DOHH2 (cell line): ENCODE measurements around the gene STRA8.

ENCODE experiments used
- EZH2phosphoT487 ChIP-seq: fragments of 200-600 bp; sonication (generic); IDR thresholded peaks from 2 replicates; pipeline ENCODE4 v1.6.1; 2017; ENCODE audit warnings: borderline replicate concordance, mild to moderate bottlenecking, antibody characterized with exemption, low read length, moderate library complexity, mixed read lengths
- TF ChIP-seq, protein P1 (sequence below): fragments of 200-600 bp; sonication (generic); IDR thresholded peaks from one replicate; pipeline ENCODE4 v1.5.1; 2014; ENCODE audit warnings: antibody characterized with exemption, mild to moderate bottlenecking, low read depth, low read length; ENCODE audit not compliant: poor library complexity, severe bottlenecking

DNA sequence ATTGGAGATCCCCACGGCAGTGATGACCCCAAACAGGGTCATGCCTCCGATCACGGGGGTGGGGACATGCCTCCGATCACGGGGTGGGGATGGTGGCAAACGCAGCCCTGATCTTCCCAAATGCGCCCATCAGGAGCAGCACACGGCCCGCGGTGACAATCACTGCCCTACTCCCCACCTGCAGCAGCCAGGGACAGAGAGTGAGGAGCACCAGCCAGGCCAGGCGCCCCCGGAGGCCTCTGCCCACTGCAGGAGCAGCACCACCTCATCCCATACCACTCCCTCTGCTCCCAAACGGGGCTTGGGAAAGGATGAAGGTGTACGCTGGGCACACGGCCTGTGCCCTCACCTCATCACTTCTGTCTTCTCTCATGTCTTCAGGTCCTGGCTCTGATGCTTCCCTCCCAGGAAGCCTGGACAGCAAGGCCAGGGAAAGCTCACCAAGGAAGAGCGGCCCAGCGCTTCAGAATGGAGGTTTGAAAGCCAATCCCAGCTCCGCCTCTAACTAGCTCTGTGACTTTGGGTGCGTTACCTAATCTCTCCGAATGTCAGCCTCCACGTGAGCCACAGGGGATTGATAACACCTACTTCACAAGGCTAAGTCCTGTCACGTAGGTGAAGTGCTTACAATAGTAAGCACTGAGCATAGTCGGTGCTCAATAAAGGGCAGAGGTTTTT, 37.1 kb downstream of the STRA8 start:
- TF ChIP-seq, protein P1, sequence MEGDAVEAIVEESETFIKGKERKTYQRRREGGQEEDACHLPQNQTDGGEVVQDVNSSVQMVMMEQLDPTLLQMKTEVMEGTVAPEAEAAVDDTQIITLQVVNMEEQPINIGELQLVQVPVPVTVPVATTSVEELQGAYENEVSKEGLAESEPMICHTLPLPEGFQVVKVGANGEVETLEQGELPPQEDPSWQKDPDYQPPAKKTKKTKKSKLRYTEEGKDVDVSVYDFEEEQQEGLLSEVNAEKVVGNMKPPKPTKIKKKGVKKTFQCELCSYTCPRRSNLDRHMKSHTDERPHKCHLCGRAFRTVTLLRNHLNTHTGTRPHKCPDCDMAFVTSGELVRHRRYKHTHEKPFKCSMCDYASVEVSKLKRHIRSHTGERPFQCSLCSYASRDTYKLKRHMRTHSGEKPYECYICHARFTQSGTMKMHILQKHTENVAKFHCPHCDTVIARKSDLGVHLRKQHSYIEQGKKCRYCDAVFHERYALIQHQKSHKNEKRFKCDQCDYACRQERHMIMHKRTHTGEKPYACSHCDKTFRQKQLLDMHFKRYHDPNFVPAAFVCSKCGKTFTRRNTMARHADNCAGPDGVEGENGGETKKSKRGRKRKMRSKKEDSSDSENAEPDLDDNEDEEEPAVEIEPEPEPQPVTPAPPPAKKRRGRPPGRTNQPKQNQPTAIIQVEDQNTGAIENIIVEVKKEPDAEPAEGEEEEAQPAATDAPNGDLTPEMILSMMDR: no peak
- no peak for TF ChIP-seq EZH2phosphoT487
